ENCODE measurements around the gene GNG11. TPM values are rescaled to one million over a fixed set of nuclear protein-coding genes. Genes with fewer than 3 reads are reported as not detected.

The GNG11 gene
- total RNA-seq, 6 experiments from 2014 or later, result 26.0 to 31.4 (median 28.1) TPM

- DNase-seq, result no peak
- no peaks in the 10 kb centered on the region for H3K9me3 Mint-ChIP-seq
- peaks cover 17% of the 10 kb centered on the region for H3K4me1 Mint-ChIP-seq (ENCODE audit: low read depth)
- H3K27me3 Mint-ChIP-seq (ENCODE audit: insufficient read depth), result no peaks in the 10 kb centered on the region
- TF ChIP-seq, protein P1, sequence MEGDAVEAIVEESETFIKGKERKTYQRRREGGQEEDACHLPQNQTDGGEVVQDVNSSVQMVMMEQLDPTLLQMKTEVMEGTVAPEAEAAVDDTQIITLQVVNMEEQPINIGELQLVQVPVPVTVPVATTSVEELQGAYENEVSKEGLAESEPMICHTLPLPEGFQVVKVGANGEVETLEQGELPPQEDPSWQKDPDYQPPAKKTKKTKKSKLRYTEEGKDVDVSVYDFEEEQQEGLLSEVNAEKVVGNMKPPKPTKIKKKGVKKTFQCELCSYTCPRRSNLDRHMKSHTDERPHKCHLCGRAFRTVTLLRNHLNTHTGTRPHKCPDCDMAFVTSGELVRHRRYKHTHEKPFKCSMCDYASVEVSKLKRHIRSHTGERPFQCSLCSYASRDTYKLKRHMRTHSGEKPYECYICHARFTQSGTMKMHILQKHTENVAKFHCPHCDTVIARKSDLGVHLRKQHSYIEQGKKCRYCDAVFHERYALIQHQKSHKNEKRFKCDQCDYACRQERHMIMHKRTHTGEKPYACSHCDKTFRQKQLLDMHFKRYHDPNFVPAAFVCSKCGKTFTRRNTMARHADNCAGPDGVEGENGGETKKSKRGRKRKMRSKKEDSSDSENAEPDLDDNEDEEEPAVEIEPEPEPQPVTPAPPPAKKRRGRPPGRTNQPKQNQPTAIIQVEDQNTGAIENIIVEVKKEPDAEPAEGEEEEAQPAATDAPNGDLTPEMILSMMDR (IDR thresholded peaks at IDR 0.05), result no peak
- no peak overlapping the region for H3K27ac Mint-ChIP-seq
- H3K4me3 Mint-ChIP-seq, result no peak overlapping the region
- H3K36me3 Mint-ChIP-seq (ENCODE audit: low read depth), result no peaks in the 10 kb centered on the region
Observed at GRCh38 chr7:93935102-93935501, 13.6 kb downstream of the GNG11 start.

DNA sequence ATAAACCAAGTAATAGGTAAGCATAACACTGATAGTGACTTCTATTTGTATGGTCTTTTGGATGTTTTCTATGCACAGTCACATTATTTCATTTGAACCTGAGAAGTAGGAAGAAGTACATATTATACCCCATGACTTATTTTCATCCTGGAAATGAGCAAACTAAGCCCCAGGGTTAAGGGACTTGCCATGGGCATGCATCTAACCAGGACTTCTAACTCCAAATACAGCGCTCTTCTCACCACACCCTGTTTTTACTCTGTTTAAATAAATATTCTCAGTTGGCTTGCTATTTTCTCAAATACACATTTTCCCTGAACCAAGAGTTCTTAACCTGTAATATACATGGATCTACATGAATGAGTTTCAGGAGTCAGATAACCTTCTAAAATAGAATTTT, 16.3 kb downstream of the GNG11 start:
- no peaks in the 10 kb centered on the region for H3K36me3 Mint-ChIP-seq (ENCODE audit: low read depth)
- no peak overlapping the region for H3K4me3 Mint-ChIP-seq
- H3K9me3 Mint-ChIP-seq, result no peaks in the 10 kb centered on the region
- H3K27ac Mint-ChIP-seq, result no peak overlapping the region
- no peak for DNase-seq
- no peaks in the 10 kb centered on the region for H3K27me3 Mint-ChIP-seq (ENCODE audit: insufficient read depth)
- peaks cover 37% of the 10 kb centered on the region for H3K4me1 Mint-ChIP-seq (ENCODE audit: low read depth)
- TF ChIP-seq, protein P1 (IDR thresholded peaks at IDR 0.05), result no peak

DNA sequence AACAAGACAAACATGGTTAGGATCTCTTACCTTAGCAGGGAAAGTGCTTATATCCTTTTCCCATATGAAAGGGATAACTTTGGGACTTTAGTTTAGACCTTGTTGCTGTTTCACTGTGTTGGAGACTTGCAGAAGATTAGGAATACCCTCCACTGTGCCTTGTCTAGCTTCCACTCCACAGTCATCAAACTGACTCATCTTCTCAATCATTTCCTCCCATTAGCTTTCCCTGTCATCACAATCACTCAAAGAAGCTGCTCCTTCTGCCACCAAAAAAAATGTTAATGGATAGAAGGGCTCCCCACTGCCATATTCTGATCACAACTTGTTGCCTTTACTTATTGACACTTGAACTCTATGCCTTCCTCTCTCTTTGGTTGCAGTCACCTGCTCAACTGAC, 16.8 kb downstream of the GNG11 start:
- H3K27ac Mint-ChIP-seq, result no peak overlapping the region
- no peaks in the 10 kb centered on the region for H3K27me3 Mint-ChIP-seq (ENCODE audit: insufficient read depth)
- peaks cover 40% of the 10 kb centered on the region for H3K4me1 Mint-ChIP-seq (ENCODE audit: low read depth)
- DNase-seq, result no peak
- TF ChIP-seq, protein P1 (IDR thresholded peaks at IDR 0.05), result no peak
- H3K4me3 Mint-ChIP-seq, result no peak overlapping the region
- H3K9me3 Mint-ChIP-seq, result no peaks in the 10 kb centered on the region
- H3K36me3 Mint-ChIP-seq (ENCODE audit: low read depth), result no peaks in the 10 kb centered on the region

DNA sequence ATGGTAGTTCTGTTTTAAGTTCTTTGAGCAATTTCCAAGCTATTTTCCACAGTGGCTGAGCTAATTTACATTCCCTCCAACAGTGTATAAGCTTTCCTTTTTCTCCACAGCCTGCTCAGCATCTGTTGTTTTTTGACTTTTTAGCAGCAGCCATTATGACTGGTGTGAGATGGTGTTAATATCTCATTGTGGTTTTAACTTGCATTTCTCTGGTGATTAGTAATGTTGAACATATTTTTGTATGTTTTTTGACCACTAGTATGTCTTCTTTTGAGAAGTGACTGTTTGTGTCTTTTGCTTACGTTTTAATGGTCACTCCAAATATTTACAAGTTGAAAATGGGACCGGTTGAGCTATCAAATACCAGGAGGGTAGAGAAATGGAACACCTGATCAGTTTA, 20.4 kb downstream of the GNG11 start:
- no peaks in the 10 kb centered on the region for H3K36me3 Mint-ChIP-seq (ENCODE audit: low read depth)
- peak overlapping the region; percentile 62 for H3K27ac Mint-ChIP-seq
- H3K4me1 Mint-ChIP-seq (ENCODE audit: low read depth), result peaks cover 41% of the 10 kb centered on the region
- H3K4me3 Mint-ChIP-seq, result no peak overlapping the region
- H3K27me3 Mint-ChIP-seq (ENCODE audit: insufficient read depth), result no peaks in the 10 kb centered on the region
- DNase-seq, result peak; percentile 61
- no peaks in the 10 kb centered on the region for H3K9me3 Mint-ChIP-seq
- TF ChIP-seq, protein P1 (IDR thresholded peaks at IDR 0.05), result no peak

GRCh38 chr7:93943816-93944540, 22.4 kb downstream of the GNG11 start:
- Mint-ChIP-seq H3K9me3 (no peaks in the 10 kb centered on the region), H3K4me1 (ENCODE audit: low read depth) (peaks cover 28% of the 10 kb centered on the region), H3K36me3 (ENCODE audit: low read depth) (no peaks in the 10 kb centered on the region), H3K4me3 (no peak overlapping the region), H3K27me3 (ENCODE audit: insufficient read depth) (no peaks in the 10 kb centered on the region), H3K27ac (no peak overlapping the region)
- TF ChIP-seq, protein P1 (IDR thresholded peaks at IDR 0.05), result no peak
- DNase-seq, result no peak
